Head of caudate nucleus (tissue), 42 donors: ENCODE measurements around the gene DHFR.
"Not testable (repeated sequence)": the region's sequence is repeated elsewhere in the genome, so short reads cannot be mapped to it uniquely, and the experiment has no call there.

Experiments used
- DNase-seq, 42 donors: peaks; one replicate each; pipeline versions ENCODE4 v3.0.0 to v3.0.0-alpha.2; 2020 to 2021; ENCODE audit warnings: mixed read lengths in 7 of 42
- intact Hi-C: fragments of 100-400 bp; cut with DNase I; formaldehyde crosslinking; loops from one replicate; pipeline ENCODE4 v1.15.0; 2022

Gene DHFR

DNA sequence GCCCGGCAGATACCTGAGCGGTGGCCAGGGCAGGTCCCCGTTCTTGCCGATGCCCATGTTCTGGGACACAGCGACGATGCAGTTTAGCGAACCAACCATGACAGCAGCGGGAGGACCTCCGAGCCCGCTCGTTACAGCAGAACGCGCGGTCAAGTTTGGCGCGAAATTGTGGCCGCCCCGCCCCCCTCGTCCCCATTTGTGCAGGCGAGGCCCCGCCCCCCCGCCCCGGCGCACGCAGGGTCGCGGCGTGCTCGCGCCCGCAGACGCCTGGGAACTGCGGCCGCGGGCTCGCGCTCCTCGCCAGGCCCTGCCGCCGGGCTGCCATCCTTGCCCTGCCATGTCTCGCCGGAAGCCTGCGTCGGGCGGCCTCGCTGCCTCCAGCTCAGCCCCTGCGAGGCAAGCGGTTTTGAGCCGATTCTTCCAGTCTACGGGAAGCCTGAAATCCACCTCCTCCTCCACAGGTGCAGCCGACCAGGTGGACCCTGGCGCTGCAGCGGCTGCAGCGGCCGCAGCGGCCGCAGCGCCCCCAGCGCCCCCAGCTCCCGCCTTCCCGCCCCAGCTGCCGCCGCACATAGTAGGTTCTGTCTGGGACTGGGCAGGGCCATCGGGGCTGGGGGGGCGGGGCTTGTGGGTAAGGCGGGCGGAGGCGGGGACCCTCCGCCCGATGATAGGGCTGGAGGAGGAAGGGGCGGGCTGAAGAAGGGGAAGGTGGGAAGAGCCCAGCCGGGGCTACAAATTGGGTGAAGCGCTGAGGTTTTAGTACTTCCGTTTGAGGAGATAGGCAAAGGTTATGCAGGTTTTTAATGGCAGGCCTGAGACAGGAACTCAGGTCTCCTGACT is at the start of gene DHFR, which contains the start of gene MSH3:
DHFR (minus strand) TSS at position 593 of the 840 bp plus-strand sequence; CDS start at position 99, 494 bp downstream.
MSH3 (plus strand) TSS at position 262 of the 840 bp plus-strand sequence; CDS start at position 338, 76 bp downstream.
- DNase-seq = peak; percentile 69 to 93 (median 87)
- intact Hi-C loops = loop anchor here (5.0 kb wide), 1 partner anchor 167 kb away; the partner anchor contains the start of gene FAM151B

- no peak for DNase-seq
- intact Hi-C loops = no loop called here
Measured at GRCh38 chr5:80704221-80704620, 49.4 kb upstream of the DHFR start.

GRCh38 chr5:80703747-80704146 is 49.0 kb upstream of the DHFR start:
- intact Hi-C loops = no loop called here
- no peak for DNase-seq

- DNase-seq = peak in 28 of 42 donors; percentile 7 to 84 (median 40)
Measured at GRCh38 chr5:80703291-80703690, 48.5 kb upstream of the DHFR start.

GRCh38 chr5:80701597-80701996 is 46.8 kb upstream of the DHFR start:
- DNase-seq = no peak
- intact Hi-C loops = no loop called here

More at GRCh38 chr5:80703291-80703690, 48.5 kb upstream of the DHFR start:
- intact Hi-C loops = no loop called here

- no peak for DNase-seq
- intact Hi-C loops = no loop called here
Measured at GRCh38 chr5:80698369-80698768, 43.6 kb upstream of the DHFR start.

DNA sequence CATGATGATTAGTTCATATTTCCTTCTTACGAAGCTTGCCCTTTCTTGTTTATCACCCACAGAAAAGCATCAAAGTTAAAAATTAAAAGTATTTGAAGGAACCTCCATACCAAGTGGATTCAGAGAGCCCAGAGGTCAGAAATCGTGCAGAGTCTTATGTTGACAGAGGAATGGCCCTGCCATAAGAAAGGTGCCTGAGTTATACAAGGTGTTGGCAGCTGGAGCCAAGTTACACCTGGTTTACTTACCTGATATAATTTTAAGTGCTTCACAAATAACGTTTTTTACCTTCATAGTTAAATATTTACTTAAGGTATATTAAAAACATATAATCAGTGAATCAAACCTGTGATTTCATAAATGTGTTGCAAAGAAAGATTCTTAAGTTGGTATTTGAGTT is 42.3 kb upstream of the DHFR start:
- DNase-seq = no peak
- intact Hi-C loops = no loop called here

DNA sequence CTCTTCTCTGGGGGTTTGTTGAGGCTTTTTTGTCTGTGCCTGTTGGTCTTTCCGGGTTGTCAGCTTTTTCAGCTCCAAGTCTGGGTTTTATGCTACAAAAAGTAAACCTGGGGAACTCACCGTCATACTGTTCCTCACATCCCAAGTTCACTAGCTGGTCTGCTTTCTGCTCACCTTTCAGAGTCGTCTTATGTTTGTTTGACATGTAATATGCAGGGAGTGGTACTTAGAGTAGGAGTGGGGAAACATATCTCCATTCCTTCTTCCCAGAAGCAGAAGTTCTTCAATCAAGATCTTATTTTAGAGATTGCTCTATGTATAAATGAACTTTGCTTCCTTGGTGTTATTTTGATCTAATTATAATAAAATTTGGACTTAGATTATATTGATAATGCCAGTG is 41.7 kb upstream of the DHFR start:
- intact Hi-C loops = no loop called here
- DNase-seq = no peak

GRCh38 chr5:80695666-80696065 is 40.9 kb upstream of the DHFR start:
- intact Hi-C loops = no loop called here
- DNase-seq = no peak

DNA sequence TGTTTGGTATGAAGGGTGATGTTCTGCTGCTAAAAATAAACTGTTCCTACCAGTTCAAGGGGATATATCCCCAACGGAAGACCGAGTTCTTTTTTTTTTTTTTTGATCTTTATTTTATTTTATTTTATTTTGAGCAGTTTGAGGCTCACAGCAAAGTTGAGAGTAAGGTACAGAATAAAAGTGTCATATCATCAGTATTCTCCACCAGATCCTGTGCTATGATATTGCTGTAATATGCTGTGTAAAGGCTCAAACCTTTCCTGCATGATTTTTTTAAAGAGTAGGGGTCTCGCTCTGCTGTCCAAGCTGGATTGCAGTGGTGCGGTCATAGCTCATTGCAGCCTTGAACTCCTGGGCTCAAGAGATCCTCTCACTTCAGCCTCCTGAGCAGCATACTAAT is 34.8 kb upstream of the DHFR start:
- intact Hi-C loops = no loop called here
- DNase-seq = no peak

DNA sequence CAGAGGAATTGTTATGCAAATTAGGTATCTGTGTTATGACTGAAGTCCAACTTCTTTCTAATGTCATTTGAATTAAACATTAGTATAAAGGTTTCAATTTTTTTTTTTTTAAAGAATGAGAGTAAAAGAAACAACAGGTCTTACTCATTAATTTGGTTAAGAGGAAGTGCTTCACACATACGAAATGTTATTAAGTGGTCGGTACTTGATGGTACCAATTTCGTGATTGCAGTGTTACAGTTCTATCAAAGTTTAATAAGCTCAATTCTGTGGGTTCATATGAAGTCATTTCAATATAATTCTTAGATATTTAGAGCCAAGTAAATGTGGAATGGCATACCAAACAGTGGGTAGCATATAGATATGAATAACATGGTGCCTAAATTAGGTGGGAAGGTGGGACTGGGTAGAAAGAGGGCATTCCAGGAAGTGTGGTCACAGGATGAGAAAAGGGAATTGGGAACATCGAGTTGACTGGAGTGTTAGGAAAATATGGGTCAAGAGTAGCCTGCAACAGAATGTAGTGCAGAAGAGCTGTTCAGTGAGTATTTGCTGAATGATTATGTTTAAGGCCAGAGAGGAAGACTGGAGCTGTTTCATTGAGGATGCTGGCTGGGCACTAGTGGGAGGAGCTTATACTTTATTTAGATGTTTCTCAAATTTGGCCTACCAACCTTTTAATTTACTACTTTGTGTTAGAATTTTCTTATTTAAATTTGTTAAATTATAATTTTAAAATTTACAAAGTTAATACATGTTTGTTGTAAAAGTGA is 34.1 kb upstream of the DHFR start:
- DNase-seq = no peak
- intact Hi-C loops = no loop called here

- no peak for DNase-seq
- intact Hi-C loops = no loop called here
Measured at GRCh38 chr5:80686757-80687156, 32.0 kb upstream of the DHFR start.

DNA sequence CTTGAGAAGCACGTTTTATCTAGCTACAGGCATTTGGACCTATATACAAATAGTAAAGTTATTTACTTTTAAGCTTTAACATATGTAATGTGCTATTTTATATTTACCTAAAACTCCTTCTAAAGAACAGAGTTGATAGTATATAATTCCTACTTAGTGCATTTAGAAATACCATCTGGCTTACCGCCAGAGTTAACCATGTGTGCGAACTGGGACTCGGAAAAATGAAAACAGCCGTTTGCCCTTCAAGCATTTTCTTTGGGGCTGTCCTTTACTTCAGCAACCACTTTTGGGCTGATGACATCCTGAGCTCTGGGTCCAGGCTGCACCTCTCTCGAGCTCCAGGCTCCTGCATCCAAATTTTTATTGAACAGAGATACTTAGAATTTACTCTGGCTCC is 21.9 kb upstream of the DHFR start:
- no peak for DNase-seq
- intact Hi-C loops = no loop called here

DNA sequence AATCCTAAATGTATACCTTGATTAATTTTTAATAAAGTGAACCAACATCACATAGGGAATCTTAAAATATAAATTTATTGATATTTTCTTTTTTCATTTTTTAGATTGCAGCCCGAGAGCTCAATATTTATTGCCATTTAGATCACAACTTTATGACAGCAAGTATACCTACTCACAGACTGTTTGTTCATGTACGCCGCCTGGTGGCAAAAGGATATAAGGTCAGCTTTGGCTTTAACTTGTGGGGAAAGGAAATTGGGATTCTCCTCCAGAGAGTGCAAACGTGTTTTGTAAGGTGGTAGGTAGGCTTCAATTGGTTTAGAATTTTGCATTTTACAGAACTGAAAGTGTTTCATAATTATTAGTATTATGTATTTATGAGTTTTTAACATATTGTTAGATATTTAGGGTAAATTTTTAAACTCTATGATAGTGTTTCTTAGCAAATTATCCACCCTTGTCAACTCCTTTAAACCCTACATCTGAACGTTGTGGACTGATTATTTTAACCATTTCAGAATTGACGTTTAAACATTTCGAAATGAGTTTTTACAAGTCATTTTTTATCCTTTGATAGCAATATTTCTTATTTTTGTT is 17.5 kb upstream of the DHFR start:
- peak in 41 of 42 donors; percentile 30 to 91 (median 78) for DNase-seq
- intact Hi-C loops = loop anchor here (5.0 kb wide), 1 partner anchor 580 kb away; no protein-coding TSS in a partner anchor

DNA sequence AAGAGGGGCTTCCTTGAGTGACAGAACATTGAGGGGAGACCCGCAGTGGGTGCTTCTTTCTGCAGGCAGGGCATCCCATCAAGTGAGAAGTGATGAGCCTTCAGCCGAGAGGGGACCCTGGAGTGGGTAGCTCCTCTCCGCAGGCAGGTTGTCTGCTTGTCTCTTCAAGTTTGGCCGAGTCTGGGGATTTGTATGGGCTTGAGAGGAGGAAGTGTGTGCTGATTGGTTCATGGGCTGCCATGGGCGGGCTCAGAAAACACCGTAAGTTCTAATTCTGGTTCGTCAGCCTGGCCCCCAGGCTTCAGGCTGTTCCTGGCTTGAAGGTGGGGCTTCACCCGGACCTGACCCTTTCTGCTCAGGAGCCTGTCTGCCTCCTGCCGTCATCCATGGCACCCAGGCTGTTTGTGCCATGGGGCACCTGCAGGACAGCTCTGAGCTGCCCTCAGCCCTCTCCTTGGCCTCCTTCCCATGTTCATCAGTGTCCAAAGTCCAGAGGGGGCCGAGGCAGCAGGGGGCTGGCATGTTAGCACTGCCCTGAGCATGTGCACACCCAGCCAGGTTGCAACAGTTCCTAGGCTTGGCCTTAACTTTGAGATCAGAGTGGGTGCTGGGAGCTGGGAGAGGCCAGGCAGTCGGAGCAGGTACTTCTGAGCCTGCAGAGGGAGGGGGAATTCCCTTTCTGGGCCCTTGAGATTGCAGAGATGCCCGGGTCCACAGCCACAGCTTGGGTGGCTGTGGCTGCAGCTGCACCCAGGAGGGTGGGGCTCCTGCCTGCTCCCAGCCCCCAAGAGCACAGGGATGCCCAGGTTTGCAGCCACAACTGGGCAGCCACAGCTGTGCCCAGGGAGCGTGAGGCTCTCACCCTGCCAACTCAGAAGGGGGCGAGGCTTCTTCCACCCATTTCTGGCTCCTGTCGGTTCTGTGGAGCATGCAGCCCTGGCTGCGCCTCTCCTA is 13.5 kb upstream of the DHFR start:
- DNase-seq = peak in 15 of 42 donors; percentile 4 to 54 (median 23)
- intact Hi-C loops = no loop called here

DNA sequence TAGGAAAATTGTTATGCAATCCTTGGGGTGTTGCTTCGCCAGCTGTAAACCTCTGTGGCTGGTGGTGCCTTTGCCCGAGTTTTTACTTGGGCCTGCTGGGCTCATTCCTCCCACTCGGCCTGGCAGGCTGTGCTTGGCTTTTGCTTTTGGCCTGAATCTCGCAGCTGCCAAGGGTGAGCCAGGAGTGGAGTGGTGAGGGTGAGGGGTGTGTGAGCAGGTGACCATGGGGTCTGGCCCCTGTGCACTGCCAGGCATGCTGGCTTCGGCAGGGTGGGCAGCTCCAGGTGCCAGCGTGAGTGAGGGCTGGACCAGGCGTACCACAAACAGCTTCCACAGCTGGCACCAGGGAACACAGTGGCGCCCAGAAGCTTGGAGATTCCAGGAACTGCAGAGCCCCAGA is 12.6 kb upstream of the DHFR start:
- no peak for DNase-seq
- intact Hi-C loops = no loop called here

GRCh38 chr5:80665057-80665456 is 10.3 kb upstream of the DHFR start:
- no peak for DNase-seq
- intact Hi-C loops = no loop called here

DNA sequence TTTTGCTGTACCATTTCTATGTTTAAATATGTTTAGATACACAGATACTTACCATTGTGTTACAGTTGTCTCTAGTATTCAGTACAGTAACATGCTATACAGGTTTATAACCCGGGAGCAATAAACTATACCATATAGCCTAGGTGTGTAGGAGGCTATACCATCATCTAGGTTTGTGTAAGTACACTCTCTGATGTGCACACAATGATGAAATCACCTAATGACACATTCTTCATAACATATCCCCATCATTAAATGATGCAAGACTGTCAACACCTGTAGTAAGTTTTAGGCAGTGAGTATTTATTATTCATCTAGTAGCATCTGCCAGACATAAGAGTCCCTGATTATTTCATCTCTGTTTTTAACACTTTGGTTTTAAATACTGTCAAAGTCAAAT is 7.3 kb upstream of the DHFR start:
- no peak for DNase-seq
- intact Hi-C loops = no loop called here

DNA sequence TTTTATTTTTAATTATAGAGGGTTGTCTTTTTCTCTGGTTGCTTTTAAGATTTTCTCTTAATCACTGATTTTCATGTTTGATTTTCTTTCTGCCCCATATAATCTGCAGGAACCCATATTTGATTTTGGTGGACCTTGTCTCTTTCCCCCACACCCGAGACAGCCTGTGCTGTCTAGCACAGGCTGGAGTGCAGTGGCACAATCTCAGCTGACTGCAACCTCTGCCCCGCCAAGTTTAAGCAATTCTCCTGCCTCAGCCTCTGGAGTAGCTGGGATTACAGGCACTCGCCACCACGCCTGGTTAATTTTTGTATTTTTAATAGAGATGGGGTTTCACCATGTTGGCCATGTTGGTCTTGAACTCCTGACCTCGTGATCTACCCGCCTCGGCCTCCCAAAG is 5.9 kb upstream of the DHFR start:
- DNase-seq, intact Hi-C loops: not testable (repeated sequence)
